ENCODE data around the gene F13A1.

Gene F13A1

DNA sequence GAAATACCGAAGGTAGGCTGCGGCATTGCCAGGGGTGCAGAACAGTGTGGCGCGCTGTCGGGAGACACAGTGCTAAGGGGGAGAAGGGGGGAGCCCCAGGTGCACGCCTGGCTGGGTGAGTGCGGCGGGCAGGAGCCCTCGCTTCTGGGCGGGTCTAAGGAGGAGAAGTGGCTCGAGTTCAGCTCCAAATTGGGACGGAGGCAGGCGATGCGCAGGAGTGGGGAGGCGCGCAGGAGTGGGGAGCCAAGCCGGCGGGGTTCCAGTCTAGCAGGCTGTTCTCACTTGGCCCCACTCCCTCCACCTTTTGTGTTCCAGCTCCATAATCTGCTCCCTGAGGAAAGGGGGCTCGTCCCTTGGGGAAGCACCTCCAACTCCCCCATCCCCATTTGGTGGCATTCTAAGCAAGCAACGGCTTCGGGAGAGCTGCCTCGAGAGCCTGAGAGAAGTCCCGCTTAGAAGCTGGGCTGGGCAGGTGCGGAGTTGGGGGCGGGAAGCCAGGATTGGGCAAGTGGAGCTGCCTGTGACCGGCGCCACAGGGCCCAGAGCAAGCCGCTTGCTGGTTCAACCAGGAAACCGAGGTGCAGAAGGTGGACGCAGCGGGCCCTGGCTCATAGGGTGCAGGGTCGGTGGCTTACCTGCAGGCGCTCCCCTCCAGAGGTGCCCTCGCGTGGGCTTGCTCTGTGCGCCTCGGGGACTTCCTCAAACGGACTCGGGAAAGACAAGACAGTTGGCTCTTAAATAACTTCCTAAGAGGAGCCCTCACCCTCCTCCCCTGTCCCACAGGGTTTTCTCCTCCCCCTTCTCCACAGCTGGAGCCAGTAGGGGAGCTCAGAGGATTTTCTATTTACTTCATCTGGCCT lies at the start of gene F13A1:
Gene F13A1, minus strand, starts transcription at position 711 of the 860 bp plus-strand sequence. CDS start 1,998 bp downstream, outside the sequence.
- no peak for DNase-seq (ENCODE audit: low read depth in 4 of 4, low spot score in 1 of 4)

DNA sequence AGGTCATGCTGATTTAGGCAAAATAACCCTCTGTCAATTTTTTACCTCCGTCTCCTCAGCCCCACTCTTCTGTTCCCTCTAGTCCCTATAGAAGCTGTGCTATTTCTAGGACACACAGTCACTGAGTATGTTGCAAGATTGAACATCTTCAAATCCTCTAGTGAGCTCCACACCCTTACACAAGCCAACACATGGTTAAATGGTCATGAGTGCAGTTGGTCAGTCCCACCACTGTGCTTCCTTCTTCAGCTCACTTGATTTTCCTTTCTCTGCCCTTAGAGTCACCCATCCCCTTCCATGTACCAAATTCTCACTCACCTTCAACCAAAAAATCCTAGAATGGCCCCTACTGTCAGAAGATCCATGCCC lies 48.2 kb upstream of the F13A1 start:
- DNase-seq (ENCODE audit: low read depth in 4 of 4, low spot score in 1 of 4), result no peak

DNA sequence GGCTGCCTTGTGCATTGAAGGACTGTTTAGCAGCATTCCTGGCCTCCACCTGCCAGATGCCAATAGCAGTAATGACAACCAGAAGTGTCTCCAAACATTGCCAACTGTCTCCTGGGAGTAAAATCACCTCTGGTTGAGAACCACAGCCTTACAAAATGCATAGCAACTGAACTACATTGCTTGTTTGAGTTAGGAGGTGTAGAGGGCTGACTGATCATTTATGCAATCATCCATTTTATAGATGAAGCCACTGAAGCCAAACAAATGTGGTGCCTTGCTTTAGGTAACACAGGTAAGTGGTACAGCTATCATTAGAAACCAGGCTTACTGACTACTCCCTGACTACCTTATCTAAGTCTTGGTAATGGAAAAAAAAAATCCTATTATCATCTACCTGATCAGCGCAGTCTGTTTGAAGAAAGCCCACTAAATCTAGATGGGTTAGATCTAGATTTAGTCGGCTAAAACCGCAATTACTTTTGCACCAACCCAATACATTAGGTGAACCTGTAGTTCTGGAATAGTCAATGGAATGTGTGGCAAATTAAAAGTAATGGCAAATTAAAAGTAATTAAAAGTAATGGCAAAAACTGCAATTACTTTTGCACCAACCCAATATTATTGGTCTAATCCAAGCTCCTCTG lies 47.7 kb upstream of the F13A1 start:
- no peak for DNase-seq (ENCODE audit: low read depth in 4 of 4, low spot score in 1 of 4)

DNA sequence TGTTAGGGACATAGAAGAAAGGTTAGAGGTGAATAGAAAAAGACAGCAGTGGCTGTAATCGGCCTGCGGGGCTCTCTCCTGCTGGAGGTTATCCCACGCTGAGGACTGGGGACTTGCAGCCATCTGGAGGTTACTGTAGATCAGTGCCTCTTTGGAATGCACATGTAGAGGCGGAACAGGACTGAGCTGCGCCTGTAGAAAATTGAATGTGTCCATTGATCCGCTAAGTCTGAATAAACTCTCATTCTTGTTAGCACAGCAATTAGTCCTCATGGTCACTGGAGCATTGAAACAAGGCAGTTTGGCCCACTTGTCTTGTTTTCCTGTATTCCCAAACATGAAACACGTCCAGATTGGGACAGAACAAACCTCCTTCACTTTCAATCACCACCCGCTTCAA lies 46.3 kb upstream of the F13A1 start:
- no peak for DNase-seq (ENCODE audit: low read depth in 4 of 4, low spot score in 1 of 4)

DNA sequence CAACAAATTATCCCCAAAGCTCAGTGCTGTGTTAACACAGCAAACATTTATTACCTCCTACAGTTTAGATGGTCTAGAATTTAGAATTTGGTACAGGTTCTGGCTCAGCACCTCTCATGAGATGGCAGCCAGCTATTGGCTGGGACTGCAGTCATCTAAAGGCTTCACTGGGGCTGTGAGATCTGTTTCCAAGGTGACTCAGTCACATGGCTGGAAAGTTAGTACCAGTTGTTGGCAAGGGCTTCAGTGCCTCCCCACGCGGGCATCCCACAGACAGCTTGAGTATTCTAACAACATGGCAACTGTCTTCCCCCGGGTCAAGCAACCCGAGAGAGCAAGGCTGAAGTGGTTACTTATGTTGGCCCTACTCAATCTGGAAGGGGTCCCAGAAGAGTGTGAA lies 44.8 kb upstream of the F13A1 start:
- DNase-seq (ENCODE audit: low read depth in 4 of 4, low spot score in 1 of 4), result no peak

DNA sequence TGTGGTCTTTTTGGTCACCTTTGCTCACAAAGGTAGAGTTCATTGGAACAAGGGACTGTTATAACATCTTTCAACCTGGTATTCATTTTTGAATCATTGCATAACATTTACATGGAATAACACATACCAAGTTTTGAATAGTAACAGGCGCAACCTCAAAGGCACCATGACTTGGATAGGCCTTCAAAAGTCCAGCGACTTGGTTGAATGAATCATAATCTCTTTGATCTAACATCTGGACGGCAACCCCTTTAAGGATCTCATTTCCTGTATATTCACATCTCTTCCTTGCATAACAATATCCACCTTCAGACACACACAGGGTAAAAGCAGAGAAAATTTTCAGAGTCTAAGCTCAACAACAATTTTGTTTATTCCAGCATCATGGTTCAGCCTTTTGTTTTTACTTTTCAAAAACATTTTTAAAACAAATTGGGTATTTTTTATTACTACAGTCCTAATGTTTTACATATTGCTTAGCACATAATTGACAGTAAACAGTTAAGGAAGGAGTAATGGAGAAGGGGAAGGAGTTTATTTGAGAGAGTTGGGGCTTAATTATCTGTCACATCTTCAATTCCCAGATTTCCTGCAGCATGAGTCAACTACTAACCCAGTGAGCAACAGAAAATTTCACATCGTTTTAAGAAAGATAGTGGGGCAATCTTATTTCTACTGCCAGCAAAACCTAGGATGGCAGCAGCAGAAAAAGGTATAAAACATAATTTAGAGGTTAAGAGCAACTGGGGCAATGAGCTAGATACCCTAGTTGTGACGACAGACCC lies 41.8 kb upstream of the F13A1 start:
- DNase-seq (ENCODE audit: low read depth in 4 of 4, low spot score in 1 of 4), result no peak

DNA sequence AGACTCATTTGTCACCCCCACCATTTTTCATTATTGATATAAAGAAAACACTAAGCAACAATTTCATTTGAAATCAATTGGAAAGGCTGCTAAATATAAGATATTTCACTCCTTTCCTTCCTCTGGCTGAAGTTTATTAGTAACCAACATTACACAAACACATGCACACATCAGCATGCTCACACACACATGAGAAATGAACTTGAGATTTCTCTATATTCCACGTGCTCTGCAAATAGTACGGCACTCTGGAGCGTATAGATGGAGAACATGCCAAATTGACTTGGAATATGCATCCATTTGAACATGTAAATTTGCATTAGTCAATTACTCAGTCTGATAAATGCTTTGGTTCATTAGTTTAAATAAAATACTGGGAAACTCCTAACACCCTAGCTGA lies 37.1 kb upstream of the F13A1 start:
- DNase-seq (ENCODE audit: low read depth in 4 of 4, low spot score in 1 of 4), result no peak

DNA sequence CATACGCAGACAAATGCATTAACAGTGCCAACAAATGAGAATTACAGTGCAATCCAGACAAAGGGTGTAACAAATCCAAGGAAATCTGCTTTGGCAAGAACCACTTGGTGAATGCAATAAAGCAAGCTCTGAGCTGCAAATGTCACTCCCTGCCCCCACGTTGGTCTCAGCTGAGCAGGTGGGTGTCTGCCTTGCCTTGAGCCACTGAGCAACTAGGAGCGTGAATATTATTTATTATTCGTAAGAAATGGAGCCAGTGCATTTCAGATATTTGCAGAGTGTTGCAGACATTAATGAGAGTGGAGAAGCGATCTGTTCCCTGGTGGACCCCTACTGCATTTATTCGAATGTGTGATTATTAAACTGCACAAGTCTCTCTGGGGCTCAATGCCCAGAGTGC lies 36.6 kb upstream of the F13A1 start:
- DNase-seq (ENCODE audit: low read depth in 4 of 4, low spot score in 1 of 4), result no peak

DNA sequence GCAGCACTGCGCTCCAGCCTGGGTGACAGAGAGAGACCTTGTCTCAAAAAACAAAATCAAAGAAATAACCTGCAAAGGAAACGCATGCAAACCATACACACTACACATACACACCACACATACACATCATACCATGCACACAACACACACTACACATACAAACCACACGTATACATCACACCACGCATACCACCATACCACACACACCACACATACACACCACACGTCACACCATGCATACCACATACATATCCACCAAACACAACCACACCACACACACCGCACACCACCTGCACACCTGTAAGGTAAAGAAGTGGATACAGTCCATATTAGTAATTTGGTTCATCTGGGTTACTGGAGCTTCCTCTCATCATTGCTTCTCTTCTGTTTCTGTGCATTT lies 32.3 kb upstream of the F13A1 start:
- no peak for DNase-seq (ENCODE audit: low read depth in 4 of 4, low spot score in 1 of 4)

DNA sequence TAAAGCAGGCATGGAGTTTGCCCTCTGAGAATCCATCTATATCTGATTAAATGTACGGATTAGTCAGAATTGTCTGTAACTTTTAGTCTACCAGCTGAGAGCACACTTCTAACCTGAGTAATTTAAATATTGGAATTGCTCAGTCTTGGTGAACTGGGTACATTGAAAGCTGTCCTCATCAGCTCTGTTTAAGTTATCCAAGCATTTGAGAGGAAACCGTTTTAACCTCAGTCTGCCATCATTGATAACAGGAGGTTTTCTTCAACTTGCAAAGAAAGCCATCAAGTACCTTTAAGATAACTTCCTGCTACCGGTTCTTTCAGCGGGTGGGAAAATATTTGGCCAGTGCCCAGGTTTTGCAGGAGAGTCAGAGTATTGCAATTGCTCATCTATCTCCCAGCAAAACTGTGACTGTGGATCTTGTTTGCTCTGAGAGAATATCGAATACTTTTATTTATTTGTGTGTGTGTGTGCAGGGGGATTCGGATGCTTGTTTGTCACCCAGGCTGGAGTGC lies 31.1 kb upstream of the F13A1 start:
- DNase-seq (ENCODE audit: low read depth in 4 of 4, low spot score in 1 of 4), result no peak

DNA sequence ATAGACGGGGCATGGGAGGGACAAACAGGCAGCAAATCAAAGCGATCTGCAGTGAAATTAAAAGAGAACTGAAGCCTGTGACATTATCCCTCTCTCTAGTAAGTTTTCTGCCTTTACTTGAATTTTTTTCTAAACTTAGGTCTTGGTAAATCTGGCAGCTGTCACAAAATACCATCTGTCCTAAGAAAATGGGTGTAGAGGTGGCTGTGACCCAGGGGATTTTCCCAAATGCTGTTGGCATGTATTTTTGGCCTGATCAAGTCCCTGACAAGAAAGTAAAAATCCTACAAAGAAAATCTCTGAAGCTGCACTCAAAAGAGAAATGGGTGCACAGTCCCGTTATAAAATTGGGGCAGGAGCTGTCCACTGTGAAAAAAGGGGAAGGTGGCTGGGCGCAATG lies 30.2 kb upstream of the F13A1 start:
- no peak for DNase-seq (ENCODE audit: low read depth in 4 of 4, low spot score in 1 of 4)

DNA sequence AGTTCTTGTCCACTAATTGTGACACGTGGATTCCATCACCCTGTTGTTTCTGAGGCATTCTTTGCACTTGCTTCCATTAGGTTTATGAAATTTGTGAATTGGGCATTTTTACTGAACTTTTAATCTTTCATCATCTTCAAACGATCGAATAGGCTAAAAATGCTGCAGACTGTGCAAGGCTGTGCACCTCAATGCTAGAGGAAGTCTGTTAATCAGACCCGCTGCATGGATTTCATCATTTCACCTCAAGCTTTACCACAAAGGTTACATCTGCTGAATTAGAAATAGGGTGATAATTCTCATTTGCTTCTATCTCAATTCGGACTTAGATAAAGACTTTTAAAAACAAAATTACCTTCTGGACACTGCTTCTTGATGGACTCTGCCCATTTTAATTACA lies 27.8 kb upstream of the F13A1 start:
- no peak for DNase-seq (ENCODE audit: low read depth in 4 of 4, low spot score in 1 of 4)

DNA sequence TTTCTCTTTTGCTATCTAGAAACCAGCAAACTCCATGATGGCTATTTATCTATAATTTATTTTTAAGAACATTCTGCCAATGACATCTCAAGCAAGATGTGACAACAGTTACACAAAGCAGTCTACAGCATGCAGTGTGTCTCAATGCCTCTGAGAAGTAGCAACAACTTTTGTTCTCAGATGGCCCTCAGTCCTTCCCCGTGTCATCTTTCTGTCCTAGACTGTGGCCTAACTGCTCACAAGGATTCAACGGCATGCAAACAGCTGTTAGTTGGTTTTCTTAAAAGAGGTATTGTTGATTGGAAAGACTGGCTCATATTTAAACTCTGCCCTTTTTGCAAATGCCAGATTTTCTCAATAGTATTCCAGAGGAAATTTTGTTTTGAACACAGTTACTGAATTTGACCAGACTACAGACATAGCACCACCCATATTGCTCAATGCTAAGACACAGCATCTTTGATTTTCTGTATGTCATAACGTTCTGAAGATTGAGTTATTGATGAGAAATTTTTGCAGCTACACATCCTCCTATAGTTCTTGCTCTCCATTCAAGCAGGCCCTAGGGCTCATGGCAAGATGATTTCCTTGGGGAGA lies 26.1 kb upstream of the F13A1 start:
- DNase-seq (ENCODE audit: low read depth in 4 of 4, low spot score in 1 of 4), result no peak

DNA sequence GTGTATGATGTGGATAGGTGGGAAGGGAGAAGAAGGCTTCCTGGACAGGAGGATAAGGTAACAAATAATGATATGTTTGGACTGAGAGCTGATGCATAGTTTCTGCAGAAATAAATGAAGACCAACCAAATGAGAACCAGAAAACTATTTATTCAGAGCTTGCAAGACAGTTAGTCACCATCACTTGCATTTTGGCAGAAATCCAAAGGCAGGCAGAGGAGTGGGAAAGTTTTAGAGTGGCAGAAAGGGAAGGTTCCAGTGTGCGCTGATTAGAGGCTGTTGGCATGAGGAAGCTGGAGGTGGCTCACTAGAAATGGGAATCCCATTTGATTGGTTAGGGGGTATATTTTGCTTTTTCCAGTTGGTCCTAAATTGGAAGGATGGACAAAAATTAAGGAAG lies 13.0 kb upstream of the F13A1 start:
- no peak for DNase-seq (ENCODE audit: low read depth in 4 of 4, low spot score in 1 of 4)

DNA sequence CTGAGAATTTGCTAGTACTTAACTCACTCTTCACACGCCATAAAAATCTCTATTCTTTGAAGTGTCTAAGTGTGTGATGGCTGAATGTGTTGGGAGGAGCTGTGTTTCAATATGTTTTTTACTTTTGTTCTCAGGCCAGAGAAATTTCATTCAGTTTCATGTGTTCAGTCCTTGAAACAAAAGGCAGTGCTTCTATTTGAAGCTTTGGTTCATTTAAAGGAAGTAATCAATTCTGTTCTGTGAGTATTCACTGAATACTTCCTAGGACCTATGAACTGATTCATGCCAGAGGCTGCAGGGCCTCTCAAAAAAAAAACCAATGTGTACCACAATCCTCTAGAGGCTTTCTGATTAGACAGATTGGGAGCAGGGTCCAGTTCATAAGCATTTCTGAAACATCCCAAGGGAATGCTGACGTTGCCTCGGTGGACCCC lies 12.4 kb upstream of the F13A1 start:
- no peak for DNase-seq (ENCODE audit: low read depth in 4 of 4, low spot score in 1 of 4)

DNA sequence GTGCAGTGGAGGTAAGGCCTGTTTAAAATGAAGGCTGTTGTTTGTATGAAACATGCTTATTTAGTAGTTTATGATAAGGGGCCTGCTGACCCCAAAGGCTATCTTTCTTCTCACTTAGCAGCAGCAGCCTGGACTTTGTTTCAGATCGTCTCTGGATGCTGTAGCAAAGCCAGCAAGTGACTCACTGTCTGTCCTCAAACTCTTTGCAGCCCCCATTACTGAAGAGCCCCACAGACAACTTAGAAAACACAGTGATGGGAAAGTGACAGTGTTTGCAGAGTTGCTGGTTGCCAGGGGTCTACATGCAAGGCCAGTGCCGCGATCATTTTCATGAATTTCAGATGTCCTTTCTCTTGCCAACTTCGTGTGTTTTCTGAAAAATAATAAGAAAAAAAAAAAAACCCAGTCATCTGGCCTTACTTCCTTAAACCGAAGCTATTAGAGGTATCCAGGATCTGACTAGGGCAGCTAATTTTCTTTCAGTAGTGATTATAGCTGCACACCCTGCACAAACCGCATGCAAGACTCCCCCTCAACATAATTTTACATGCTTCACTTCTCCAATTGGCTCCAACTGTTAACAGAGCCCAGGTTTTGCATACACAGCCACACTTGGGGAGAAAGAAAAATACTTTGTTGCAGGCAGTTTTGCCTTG lies 11.6 kb upstream of the F13A1 start:
- DNase-seq (ENCODE audit: low read depth in 4 of 4, low spot score in 1 of 4), result no peak

DNA sequence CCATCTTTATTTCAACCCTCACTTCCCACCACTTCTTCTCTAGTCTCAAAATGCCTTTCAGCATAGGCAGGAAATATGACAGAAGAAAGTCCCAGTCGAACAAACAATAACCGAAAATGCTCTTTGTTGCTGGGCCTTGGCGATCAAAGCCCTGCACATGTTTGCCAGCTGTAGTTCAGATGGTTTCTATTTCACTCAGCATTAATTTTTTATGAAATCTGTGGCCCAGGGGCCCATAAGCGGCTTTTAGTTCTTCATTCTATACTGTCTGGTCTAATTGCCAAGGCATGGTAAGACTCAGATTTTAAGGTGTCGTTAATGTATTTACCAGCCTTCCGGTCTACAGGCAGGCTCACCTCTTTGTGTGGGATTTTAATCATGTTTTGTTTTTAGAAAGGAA lies 10.9 kb upstream of the F13A1 start:
- no peak for DNase-seq (ENCODE audit: low read depth in 4 of 4, low spot score in 1 of 4)

DNA sequence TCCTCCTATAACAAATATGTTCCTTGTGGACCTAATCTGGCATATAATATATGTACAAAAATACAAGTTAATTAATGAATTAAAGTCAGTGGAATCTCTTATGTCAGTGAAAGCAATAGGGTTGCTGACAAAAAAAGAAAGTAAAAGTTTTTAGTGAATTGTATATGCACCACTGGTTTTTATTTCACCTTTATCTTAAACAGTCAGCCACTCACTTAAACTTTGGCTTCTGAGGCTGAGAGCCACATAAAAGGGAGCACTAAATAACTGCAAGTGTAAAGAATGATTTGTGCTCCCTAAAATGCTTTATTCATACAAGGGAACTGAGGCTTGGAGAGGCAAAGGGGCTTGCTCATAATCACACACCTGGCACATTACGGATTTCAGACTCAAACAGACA lies 9.9 kb upstream of the F13A1 start:
- no peak for DNase-seq (ENCODE audit: low read depth in 4 of 4, low spot score in 1 of 4)

DNA sequence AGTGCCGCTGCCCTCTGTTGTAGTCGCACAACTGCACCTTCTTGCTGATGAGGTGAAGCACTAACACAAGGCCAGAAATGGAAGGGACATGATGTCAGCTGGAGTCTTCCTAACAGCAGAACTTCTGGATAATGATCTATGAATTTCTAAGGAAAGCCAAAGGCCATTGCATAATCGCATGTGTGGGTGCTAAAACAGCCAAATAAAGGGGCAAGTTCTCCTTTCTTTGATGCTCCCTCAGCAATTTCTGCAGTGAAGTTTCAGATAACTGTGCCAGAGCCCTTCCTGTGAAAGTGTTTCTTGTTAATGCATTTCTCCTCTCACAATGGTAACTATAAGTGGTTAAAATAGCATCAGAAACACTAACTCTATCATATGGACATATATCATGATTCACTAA lies 8.0 kb upstream of the F13A1 start:
- no peak for DNase-seq (ENCODE audit: low read depth in 4 of 4, low spot score in 1 of 4)

DNA sequence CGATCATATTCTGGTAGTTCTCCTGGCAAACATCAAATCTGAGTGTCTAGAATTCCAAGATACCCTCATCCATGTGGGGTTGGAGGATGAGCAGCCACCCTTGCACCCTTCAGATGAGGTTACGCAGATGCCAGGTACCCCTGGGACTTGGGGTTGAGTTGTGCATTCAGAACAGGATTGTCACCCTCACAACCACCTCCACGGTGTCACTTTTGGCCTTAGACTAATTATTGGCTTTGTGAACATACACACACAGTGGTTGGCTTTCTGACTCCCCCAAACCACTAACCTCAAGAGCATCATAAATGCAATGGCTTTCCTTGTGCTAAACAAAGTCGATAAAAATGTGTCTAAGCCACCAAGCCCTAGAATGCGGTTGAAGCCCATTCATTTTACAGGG lies 2.9 kb upstream of the F13A1 start:
- no peak for DNase-seq (ENCODE audit: low read depth in 4 of 4, low spot score in 1 of 4)

DNA sequence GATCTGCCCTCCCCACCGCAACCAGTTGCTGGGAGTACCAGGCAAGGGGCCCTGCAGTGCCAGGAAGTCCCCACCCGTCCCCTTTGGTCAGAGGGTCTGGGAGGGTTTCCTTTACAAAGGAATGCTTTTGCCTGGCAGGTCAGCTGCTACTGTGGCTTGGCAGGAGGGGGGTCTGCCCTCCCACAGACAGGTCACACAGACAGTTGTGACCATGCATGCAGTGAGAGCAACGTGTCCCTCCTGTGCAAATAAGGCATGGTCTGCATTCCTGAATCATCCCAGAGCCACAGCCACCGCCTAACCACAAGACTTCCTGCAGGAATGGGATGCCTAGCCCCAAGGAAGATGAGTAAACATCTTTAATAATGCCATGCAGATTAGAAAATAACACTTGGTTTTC lies 439 bp upstream of the F13A1 start:
- no peak for DNase-seq (ENCODE audit: low read depth in 4 of 4, low spot score in 1 of 4)

Measured in stimulated activated CD4-positive, alpha-beta T cell treated with anti-CD3 and anti-CD28 coated beads, Interleukin-1b, Interleukin-23, amount 100 ng/mL, for 24 hours (primary cell).